GM12878 (cell line): Measurements from ENCODE around the gene RPS6KL1. TPM values are rescaled to one million over a fixed set of nuclear protein-coding genes. Genes with fewer than 3 reads are reported as not detected.
A peak's percentile ranks its signal among the peaks of the same experiment; 100 is the strongest.

Experiments
- ATAC-seq: fragments of 200-7000 bp; cut with Tn5 transposase; 3 replicates; pipeline ENCODE4 v1.9.1; 2020; ENCODE audit warnings: mild to moderate bottlenecking, moderate library complexity
- BruUV-seq: library from RNA; stranded (reverse); fragments of 400-500 nt; replicated peaks from 2 replicates; lab custom pipeline; 2021; lab: Mats Ljungman, UMichigan
- CTCF ChIA-PET: fragments of 300-600 bp; sonication (Branson Sonifier 250); formaldehyde crosslinking; extraction: SDS; loops from one replicate; lab custom pipeline; 2021; ENCODE audit warnings: inconsistent platforms; lab: Yijun Ruan, JAX
- POLR2A ChIA-PET: fragments of 350-600 bp; formaldehyde crosslinking; extraction: SDS; loops from one replicate; lab custom pipeline; 2021; ENCODE audit warnings: inconsistent platforms; lab: Charles Lee
- RAD21 ChIA-PET: fragments of 300-600 bp; sonication (Branson Sonifier 250); formaldehyde crosslinking; loops from one replicate; lab custom pipeline; 2023; ENCODE audit warnings: antibody characterized with exemption; ENCODE audit not compliant: unreplicated experiment; lab: Charles Lee
- SMC1A ChIA-PET: fragments of 300-600 bp; sonication (Branson Sonifier 250); formaldehyde crosslinking; loops from one replicate; lab custom pipeline; 2023; ENCODE audit not compliant: unreplicated experiment, uncharacterized antibody; lab: Charles Lee
- DNase-seq: peaks from one replicate; pipeline ENCODE4 v3.0.0-alpha.2; 2011; ENCODE audit warnings: low read depth, low spot score
- FAIRE-seq: peaks from 3 replicates; lab custom pipeline; 2011; peaks lifted over from hg19 to GRCh38; lab: Jason Lieb, UNC
- H2AFZ ChIP-seq: 2 replicates; pipeline ENCODE4 v1.6.0; 2011; ENCODE audit warnings: low read depth, low read length, control low read depth; ENCODE audit not compliant: control insufficient read depth
- H3K27ac ChIP-seq: 2 replicates; pipeline ENCODE4 v1.5.1; 2011; ENCODE audit warnings: control low read depth; ENCODE audit not compliant: control insufficient read depth, insufficient read depth
- H3K27me3 ChIP-seq, 2 experiments: replicated peaks in 1 of 2; 2 replicates each; pipeline versions ENCODE4 v1.6.0 to v1.6.1; 2011; ENCODE audit warnings: low read length in 1 of 2; ENCODE audit not compliant: control insufficient read depth in 2 of 2, insufficient read depth in 2 of 2
- H3K36me3 ChIP-seq, 2 experiments: 2 replicates each; pipeline ENCODE4 v1.5.1; 2011; ENCODE audit warnings: low read length in 1 of 2; ENCODE audit not compliant: control insufficient read depth in 2 of 2, insufficient read depth in 2 of 2
- H3K4me1 ChIP-seq: 2 replicates; pipeline ENCODE4 v1.6.1; 2011; ENCODE audit warnings: mild to moderate bottlenecking, low read length, moderate library complexity, mixed read lengths; ENCODE audit not compliant: control insufficient read depth, insufficient read depth
- H3K4me2 ChIP-seq: 2 replicates; pipeline ENCODE4 v1.6.0; 2011; ENCODE audit warnings: control low read depth; ENCODE audit not compliant: control insufficient read depth, insufficient read depth
- H3K4me3 ChIP-seq: fragments of 200-600 bp; sonication (generic); 2 replicates; pipeline ENCODE4 v1.5.1; 2016
- H3K79me2 ChIP-seq: 2 replicates; pipeline ENCODE4 v1.6.0; 2011; ENCODE audit warnings: low read length; ENCODE audit not compliant: control insufficient read depth, insufficient read depth
- H3K9ac ChIP-seq: 2 replicates; pipeline ENCODE4 v1.8.0; 2011; ENCODE audit warnings: low read length, control low read depth, mixed read lengths; ENCODE audit not compliant: control insufficient read depth, insufficient read depth
- H3K9me3 ChIP-seq: replicated peaks from 3 replicates; pipeline ENCODE4 v1.5.1; 2011; ENCODE audit warnings: mild to moderate bottlenecking, low read length; ENCODE audit not compliant: control insufficient read depth, insufficient read depth
- H4K20me1 ChIP-seq: 2 replicates; pipeline ENCODE4 v1.6.0; 2011; ENCODE audit not compliant: control insufficient read depth, insufficient read depth
- EP300 ChIP-seq, 2 experiments: fragments of 150-350 bp in 1 of 2; IDR thresholded peaks; 2 replicates each; pipeline ENCODE4 v1.6.1; 2011 to 2012; ENCODE audit warnings: low read depth in 2 of 2, low read length in 2 of 2, borderline replicate concordance in 1 of 2, improper control_type of control experiment in 1 of 2, inconsistent platforms in 1 of 2; ENCODE audit not compliant: control insufficient read depth in 1 of 2
- MXI1 ChIP-seq: fragments of 150-350 bp; IDR thresholded peaks from 2 replicates; pipeline ENCODE4 v1.6.1; 2011; ENCODE audit warnings: low read depth, mild to moderate bottlenecking, inconsistent platforms, low read length, improper control_type of control experiment
- NR2C1 ChIP-seq: fragments of 450-650 bp; IDR thresholded peaks from 2 replicates; pipeline ENCODE4 v1.6.1; 2017; ENCODE audit warnings: antibody characterized with exemption, mild to moderate bottlenecking, moderate library complexity
- NR2F1 ChIP-seq: fragments of 450-650 bp; conservative IDR thresholded peaks from 2 replicates; pipeline ENCODE4 v1.6.1; 2017; ENCODE audit warnings: mild to moderate bottlenecking
- RCOR1 ChIP-seq: conservative IDR thresholded peaks from 2 replicates; pipeline ENCODE4 v1.6.1; 2012; ENCODE audit warnings: low read depth, low read length, improper control_type of control experiment
- SMAD1 ChIP-seq: fragments of 450-650 bp; IDR thresholded peaks from 2 replicates; pipeline ENCODE4 v1.6.1; 2018; ENCODE audit warnings: mild to moderate bottlenecking, low read depth; ENCODE audit not compliant: partially characterized antibody
- SPI1 ChIP-seq: IDR thresholded peaks from 2 replicates; pipeline ENCODE4 v1.6.1; 2011; ENCODE audit warnings: low read depth, mild to moderate bottlenecking, low read length, moderate library complexity, borderline replicate concordance; ENCODE audit not compliant: insufficient read depth
- YBX1 ChIP-seq: fragments of 450-650 bp; IDR thresholded peaks from 2 replicates; pipeline ENCODE4 v1.6.1; 2016; ENCODE audit warnings: antibody characterized with exemption
- WGBS: methylation state at CpG from one replicate; pipeline ENCODE4 v1.1.6; 2016; ENCODE audit warnings: low lambda C conversion rate; ENCODE audit not compliant: insufficient replicate concordance, insufficient coverage; ENCODE audit errors: missing lambda C conversion rate; 5-methylcytosine and 5-hydroxymethylcytosine counted together
- in situ Hi-C: fragments of 300-500 bp; cut with MboI; formaldehyde crosslinking; loops from 9 replicates; pipeline ENCODE4 v1.14.3; 2018; ENCODE audit warnings: mixed read lengths
- intact Hi-C: fragments of 100-400 bp; cut with micrococcal nuclease; formaldehyde crosslinking; loops from one replicate; pipeline ENCODE4 v1.14.2; 2022; ENCODE audit not compliant: unreplicated experiment
- polyA plus RNA-seq, 11 experiments: library from polyadenylated mRNA; depleted of rRNA in 4 of 11; unstranded in 6 of 11; stranded (reverse) in 5 of 11; fragments of >200 nt; fragmentation: Nextera tagmentation in 4 of 11; fragmentation: Illumina TruSeq in 1 of 11; extraction: Ambion mirVana in 4 of 11; extraction: Trizol in 1 of 11; gene quantifications; 1 replicate in 1 of 11; 2 replicates in 10 of 11; pipeline versions ENCODE4 v1.2.1 to v1.2.3, GENCODE V29; 2011 to 2016; ENCODE audit warnings: inconsistent platforms in 2 of 11, missing spikeins in 2 of 11, low read depth in 1 of 11
- total RNA-seq, 4 experiments: library from RNA; depleted of rRNA in 3 of 4; stranded (reverse); fragments of >200 nt in 3 of 4; fragmentation: Illumina TruSeq in 1 of 4; extraction: Trizol in 1 of 4; gene quantifications; 2 replicates each; pipeline versions ENCODE4 v1.2.1 to v1.2.3, GENCODE V29; 2013 to 2021

RPS6KL1 gene
- total and polyA plus RNA-seq, 10 of the 15 experiments (the other 5 are each of a cell fraction or from before 2014, with no cell fraction given), result 0.04 to 4.2 (median 2.0) TPM

GRCh38 chr14:74962493-74962892 lies 39.4 kb upstream of the RPS6KL1 start:
- Histone ChIP-seq H3K27ac (no peak overlapping the region), H3K4me2 (peak overlapping the region; percentile 62), H3K4me3 (no peak overlapping the region), H4K20me1 (no peaks in the 10 kb centered on the region), H3K9ac (no peak overlapping the region; the same call in 1 of the 2 replicates), H3K36me3 (no peaks in the 10 kb centered on the region), H3K4me1 (peaks cover 14% of the 10 kb centered on the region), H2AFZ (peak overlapping the region; percentile 86), H3K79me2 (no peaks in the 10 kb centered on the region), H3K27me3 (no peaks in the 10 kb centered on the region), H3K9me3 (no peaks in the 10 kb centered on the region)
- ATAC-seq (peak; percentile 75), FAIRE-seq (peak; percentile 18), DNase-seq (no peak)
- RAD21 ChIA-PET, result interaction anchor here (0.7 to 1.8 kb wide), 6 partner anchors 11 to 83 kb away, joined by 3 to 6 read pairs (median 3); no protein-coding TSS in a partner anchor
- TF ChIP-seq YBX1, result no peak
- TF ChIP-seq RCOR1, result no peak
- peak; percentile 63; the same call in 1 of the 2 replicates for TF ChIP-seq SPI1
- no peak for TF ChIP-seq MXI1
- no peak for TF ChIP-seq SMAD1
- POLR2A ChIA-PET, result interaction anchor here (0.8 kb wide), 1 partner anchor 9 kb away, joined by 4 read pairs; no protein-coding TSS in a partner anchor
- in situ Hi-C loops (no loop called here), intact Hi-C loops (no loop called here)
- SMC1A ChIA-PET, result interaction anchor here (0.7 to 2.3 kb wide), 5 partner anchors 11 to 127 kb away, joined by 3 to 14 read pairs (median 3); no protein-coding TSS in a partner anchor
- BruUV-seq, result no TSS peak
- WGBS, result 31% methylated on average over 8 of the region's 8 CpGs
- CTCF ChIA-PET, result interaction anchor here (0.8 to 8.6 kb wide), 7 partner anchors 16 to 126 kb away, joined by 3 to 61 read pairs (median 4); partner anchors contain the start of genes EIF2B2 and ZC2HC1C

GRCh38 chr14:74962046-74962445 lies 39.0 kb upstream of the RPS6KL1 start:
- intact Hi-C loops, result no loop called here
- DNase-seq (no peak), FAIRE-seq (no peak), ATAC-seq (peak; percentile 32)
- no TSS peak for BruUV-seq
- H3K36me3 ChIP-seq, result no peaks in the 10 kb centered on the region
- H3K79me2 ChIP-seq, result no peaks in the 10 kb centered on the region
- ChIA-PET POLR2A (interaction anchor here (0.8 kb wide), 1 partner anchor 8 kb away, joined by 4 read pairs; no protein-coding TSS in a partner anchor), SMC1A (interaction anchor here (0.7 to 2.3 kb wide), 5 partner anchors 11 to 128 kb away, joined by 3 to 14 read pairs (median 3); no protein-coding TSS in a partner anchor), CTCF (interaction anchor here (0.8 to 8.6 kb wide), 8 partner anchors 15 to 127 kb away, joined by 3 to 61 read pairs (median 4); partner anchors contain the start of genes EIF2B2 and ZC2HC1C), RAD21 (interaction anchor here (0.7 to 1.8 kb wide), 6 partner anchors 10 to 83 kb away, joined by 3 to 6 read pairs (median 3); no protein-coding TSS in a partner anchor)
- H4K20me1 ChIP-seq, result no peaks in the 10 kb centered on the region
- H3K27ac ChIP-seq, result no peak overlapping the region
- WGBS, result 70% methylated on average over 11 of the region's 11 CpGs
- no peaks in the 10 kb centered on the region for H3K27me3 ChIP-seq
- H3K4me3 ChIP-seq, result no peak overlapping the region
- H2AFZ ChIP-seq, result peak overlapping the region; percentile 86
- H3K4me1 ChIP-seq, result peaks cover 14% of the 10 kb centered on the region
- TF ChIP-seq NR2F1 (peak; percentile 68; the same call in 1 of the 2 replicates), EP300 (IDR thresholded peaks at IDR 0.05; ENCODE audit: borderline replicate concordance in 1 of 2, control insufficient read depth in 1 of 2, low read depth in 2 of 2, low read length in 2 of 2) (no peak), NR2C1 (no peak)
- no peak overlapping the region for H3K4me2 ChIP-seq
- no peaks in the 10 kb centered on the region for H3K9me3 ChIP-seq
- in situ Hi-C loops, result no loop called here
- H3K9ac ChIP-seq, result no peak overlapping the region
